GM18499 (cell line): Measurements from ENCODE around the gene LDLRAD3.

Experiments used
- ATAC-seq: cut with Tn5 transposase; IDR thresholded peaks from one replicate; pipeline ENCODE4 v1.9.1; 2021; ENCODE audit warnings: moderate number of reproducible peaks; ENCODE audit not compliant: insufficient read depth, unreplicated experiment

The LDLRAD3 gene

DNA sequence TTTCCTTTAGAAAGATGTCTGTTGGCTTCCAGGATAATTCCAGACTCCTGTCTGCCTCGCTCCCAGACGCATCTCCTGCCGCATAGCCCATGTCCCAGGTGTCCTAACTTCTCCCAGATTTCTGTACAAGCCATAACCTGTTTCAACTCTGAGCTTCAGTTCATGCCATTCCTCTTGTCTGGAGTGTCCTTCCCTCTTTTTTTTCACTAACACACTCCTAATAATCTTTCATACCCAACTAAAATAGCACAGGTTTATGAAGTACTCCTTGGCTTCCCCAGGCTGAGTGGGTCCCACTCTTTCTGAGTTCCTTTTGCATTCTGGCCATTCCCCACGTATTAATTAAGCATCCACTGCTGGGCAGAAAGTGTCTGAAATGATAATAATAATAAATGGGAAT, 123.0 kb downstream of the LDLRAD3 start:
- no peak for ATAC-seq

DNA sequence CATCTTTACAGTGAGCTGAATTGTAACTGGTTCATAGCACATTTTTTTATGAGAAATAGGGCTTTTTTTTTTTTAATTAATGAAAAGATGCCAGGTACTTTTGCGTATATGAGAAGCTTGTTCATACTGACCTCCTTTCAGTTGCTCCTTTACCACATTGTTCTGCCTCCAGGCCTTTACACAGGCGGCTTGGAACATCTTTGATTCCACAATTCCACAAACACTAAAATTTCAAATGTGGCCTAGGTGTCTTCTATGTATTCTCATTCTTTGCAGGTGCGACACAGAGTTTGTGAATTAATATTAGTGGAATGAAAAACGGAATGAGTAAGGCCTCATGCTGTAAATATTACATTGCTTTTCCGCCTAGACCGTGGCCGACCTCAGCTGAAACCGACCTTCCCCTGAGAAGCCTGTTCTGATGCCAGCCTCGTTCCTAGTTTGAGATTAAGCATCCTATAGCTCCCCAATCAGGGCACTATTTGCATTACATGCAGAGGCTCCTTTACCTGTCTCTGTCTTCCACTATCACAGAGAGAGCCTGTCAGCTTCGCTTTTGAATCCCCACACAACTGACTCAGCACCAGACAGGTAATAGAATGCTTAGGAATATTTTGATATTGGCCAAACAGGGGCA, 125.8 kb downstream of the LDLRAD3 start:
- no peak for ATAC-seq

DNA sequence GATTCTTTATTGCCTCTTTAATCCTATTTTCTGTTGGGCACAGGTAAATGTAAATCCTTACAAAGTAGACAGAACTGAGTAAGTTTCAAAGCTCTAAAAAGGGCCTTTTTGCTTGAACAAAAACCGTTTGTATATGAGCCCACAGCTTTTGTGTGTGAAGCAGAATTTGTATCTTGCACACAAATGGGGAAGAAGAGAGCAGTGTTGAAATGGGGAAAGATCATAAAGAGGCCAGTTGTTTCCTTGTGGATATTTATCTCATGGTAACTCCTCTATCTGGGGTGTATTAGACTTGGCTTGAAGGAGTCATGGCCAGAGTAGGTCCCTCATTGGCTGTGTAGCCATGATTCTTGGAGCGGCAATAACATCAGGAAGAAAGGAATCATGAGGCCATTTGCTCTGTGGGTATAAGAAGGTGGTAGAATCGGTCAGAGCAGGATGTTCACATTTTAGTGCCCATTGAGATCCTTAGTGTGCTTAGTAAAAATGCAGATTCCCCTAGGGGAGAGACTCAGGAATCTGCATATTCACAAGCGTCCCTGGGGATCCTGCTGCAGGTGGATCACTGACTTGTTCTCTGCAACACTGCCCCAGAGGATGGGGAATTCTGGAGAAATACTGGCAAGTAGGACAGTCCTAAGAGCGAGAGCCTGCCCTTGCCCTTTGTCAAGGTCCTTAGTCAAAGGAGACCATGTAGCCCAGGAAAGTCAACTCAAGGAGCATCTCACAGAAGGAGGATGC, 126.5 kb downstream of the LDLRAD3 start:
- ATAC-seq, result no peak

DNA sequence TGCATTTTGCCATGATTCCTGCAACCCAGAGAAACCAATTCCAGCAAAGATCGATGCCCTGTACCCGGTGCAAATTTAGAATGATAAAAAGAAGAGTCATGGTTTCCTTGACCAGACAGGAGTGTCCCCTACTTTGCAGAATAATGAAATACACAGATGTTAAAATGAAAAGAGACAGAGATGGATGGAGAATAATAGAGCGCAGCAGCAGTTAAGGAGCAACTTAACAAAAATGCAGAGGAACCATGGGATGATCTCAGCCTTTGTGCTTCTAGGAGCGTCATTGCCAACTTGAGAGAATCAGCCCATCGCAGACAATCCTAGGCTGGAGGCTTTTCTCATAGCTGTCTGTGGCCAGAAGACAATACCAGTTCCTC, 127.1 kb downstream of the LDLRAD3 start:
- no peak for ATAC-seq

GRCh38 chr11:36071917-36072500, 128.1 kb downstream of the LDLRAD3 start:
- ATAC-seq, result no peak

- no peak for ATAC-seq
Observed at GRCh38 chr11:36073411-36074203, 129.7 kb downstream of the LDLRAD3 start.

- ATAC-seq, result no peak
Observed at GRCh38 chr11:36074941-36075431, 131.1 kb downstream of the LDLRAD3 start.

DNA sequence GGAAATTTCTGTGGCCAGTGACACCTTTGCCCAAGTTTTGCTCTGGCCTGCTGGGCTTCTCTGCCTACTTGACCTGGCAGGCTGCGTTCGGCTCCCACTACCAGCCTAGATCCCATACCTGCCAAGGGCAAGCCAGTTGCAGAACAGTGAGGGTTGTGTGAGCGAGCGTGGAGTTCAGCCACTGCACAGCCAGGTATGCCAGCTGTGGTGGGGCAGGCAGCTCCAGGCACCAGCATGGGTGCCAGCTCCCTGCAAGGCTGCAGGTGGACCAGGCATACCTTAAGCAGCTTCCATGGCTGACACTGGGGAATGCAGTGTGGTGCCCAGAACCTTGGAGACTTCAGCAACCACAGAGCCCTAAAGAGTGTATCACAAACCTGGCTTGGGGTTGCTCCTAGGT, 133.5 kb downstream of the LDLRAD3 start:
- ATAC-seq, result no peak

- ATAC-seq, result no peak
Observed at GRCh38 chr11:36077886-36078685, 134.2 kb downstream of the LDLRAD3 start.

DNA sequence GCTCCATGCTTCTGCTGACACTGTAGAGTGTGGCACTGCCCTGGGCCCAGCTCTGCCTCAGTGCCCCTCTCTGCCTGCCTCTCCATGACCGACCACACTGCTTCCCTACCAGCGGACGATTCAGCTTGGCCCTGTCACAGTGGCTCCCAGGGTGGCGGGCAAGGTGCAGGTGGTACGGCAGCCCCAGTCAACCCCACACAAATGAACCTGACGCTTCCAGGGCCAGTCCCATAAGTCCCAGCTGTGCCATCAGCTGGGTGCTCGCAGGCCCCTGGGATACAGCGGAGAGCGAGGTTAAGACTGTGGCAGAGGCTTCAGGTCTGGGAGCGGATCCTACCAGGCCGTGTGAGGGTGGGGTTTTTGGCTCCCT, 134.8 kb downstream of the LDLRAD3 start:
- no peak for ATAC-seq

DNA sequence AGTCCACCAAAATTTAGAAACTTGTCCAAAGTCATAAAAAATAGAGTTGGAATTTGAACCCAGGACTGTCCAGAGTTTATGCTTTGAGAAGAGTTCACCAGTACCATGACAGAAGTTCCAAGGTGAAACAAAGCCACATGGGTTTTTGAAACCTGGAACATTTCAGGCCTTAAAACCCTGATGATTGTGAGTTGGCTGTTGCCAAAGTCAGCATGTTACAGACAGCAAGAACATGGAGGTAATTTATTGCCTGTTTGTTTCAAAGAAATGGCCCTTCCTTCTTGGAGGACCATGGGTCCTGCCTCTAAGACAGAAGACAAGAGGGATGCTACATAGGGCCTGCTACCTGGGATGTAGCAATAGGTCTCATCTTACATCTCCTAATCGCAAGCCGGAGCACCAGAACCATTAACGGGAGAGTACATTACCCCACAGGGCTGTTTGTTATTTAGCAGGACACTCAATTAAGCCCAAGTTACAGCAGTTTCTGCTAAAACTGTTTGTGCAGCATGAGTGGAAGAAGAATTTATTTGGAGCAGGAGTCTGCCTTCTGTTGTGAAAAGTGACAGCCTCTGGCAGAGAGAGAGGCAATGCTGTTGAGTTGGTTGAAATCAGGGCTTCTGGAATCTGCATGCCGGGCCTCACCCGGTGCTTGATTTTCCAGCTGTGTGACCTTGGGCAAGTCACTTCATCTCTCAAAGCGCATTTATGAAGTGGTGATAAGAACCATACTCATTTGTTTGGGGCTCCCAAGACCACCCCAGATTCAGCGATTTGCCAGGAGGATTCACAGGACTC, 136.2 kb downstream of the LDLRAD3 start:
- ATAC-seq, result no peak

DNA sequence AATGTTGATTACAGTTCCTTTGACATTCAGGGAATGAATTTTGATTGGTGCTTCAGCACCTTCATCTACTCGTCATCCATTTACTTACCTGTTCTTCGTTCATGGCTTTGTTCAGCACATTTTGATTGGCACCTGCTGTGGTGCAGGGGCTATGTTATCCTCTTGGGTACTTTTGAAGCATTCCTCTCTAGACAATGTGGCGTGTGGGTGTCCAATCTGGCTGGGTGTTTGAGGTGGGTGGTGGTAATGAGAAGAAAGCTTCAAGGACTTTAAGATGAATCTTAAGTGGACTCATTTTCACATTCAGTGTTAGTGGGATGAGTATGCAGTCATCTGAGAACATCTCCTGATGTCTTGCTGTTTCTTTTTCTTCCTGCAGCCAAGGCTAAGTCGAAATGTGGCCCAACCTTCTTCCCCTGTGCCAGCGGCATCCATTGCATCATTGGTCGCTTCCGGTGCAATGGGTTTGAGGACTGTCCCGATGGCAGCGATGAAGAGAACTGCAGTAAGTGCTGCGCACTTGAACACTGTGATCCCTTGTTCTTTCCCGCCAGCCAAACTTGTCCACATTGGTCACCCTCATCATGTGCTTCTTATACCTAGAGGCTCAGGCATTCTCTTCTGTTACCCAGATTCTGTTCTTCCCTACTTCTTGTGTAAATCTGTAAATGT, 137.5 kb downstream of the LDLRAD3 start:
- ATAC-seq, result no peak

DNA sequence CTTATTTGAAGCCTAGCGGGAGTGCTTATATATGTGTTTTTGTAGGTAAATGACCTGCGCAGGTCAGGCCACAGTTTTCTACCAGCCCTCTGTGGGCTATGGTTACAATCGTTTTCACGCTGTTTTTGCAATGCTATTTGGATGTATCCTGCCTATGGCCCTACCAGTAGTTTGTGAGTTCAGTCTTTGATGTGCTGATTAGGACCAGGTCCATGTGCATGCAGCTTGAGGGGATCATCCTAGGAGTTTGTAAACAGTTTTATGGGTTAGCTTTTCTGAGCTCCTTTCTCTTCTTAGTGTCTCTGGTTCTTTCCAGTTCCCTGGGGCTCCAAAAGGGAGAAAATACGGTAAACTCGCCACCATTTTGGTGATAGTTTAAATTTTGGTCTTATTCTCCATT, 142.5 kb downstream of the LDLRAD3 start:
- no peak for ATAC-seq

GRCh38 chr11:36088266-36088972, 144.6 kb downstream of the LDLRAD3 start:
- ATAC-seq, result no peak

DNA sequence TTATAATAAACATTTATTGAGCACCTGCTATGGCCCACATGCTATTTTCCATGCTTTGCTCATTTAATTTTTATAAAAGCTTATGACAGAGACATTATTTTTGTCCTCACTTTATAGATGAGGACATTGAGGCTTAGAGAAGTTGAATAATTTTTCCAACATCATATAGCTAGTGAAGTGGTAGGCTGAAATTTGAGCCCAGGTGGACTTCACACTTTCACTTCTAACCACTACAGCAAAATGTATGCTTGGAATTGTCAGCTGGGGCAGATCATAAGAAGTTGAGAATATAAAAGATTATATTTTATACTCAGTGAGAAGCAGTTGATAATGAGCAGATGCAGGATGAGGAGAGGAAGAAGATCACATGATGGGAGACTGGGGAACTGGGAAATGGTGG, 146.1 kb downstream of the LDLRAD3 start:
- no peak for ATAC-seq

DNA sequence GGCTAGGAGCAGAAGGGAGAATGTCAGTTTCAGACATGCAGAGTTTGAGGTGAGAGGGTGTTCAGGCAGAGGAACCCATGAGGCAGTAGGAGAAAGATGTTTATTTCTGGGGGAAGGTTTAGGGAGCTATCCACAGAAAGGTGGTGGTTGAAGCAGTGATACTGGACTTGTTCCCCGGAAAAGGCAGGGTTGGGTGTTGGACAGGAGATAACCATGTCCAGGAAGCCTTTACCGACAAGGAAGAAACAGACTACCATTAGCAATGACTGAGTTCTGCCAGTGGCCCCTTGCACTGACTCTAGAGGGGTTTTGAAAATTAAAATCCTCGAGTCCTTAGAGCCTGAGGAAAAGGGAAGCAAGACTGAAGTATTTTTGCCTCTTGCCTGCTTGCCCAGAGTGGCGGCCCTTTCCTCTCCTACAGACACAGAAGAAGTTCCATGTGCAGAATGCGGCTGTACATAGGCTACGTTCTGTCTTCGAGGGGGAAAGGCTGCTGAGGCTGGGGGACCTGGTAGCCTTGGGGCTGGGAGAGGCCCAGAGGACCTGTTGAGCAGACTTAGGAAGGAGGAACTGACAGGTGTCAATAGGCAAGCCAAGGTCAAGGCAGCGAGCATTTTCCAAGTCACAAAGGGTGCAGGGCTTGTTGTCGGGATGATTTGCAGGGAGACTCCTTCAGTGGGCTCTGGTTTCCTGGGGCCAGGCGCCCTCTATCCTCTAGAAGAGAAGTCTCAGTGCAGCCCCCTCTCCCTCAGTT, 146.7 kb downstream of the LDLRAD3 start:
- no peak for ATAC-seq

DNA sequence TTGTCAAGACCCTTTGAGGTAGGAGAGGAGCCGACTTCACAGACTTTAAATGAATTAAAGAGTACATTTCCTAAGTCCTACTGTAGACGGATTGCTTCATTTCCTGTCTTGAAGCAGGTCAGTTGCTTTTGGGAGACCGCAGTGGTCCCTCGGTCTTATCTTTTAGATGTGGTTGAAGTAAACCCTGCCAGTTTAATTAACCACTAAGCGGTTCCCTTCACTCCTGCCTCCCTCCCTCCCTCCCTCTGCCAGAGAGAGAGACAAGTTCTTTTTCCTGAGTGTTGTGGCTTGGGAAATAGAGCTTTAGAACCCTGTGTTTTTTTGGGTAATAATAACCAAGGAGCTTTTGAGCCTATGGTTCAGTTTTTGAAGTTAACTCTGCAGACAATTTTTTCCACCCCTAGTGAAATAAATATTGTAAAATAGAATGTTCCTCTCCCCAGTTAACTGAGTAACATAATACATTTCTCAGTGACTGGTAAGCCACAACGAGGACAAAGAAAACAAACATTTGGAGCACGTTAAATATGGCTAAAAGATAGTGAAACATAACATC, 147.5 kb downstream of the LDLRAD3 start:
- ATAC-seq, result no peak
